Right lung (tissue), 10 donors: ENCODE measurements around the gene TAS2R13. TPM values are rescaled to one million over a fixed set of nuclear protein-coding genes. Genes with fewer than 3 reads are reported as not detected.

Experiments
- DNase-seq, 2 donors: peaks; one replicate each; pipeline ENCODE4 v3.0.0-alpha.2; 2013
- long read RNA-seq, 8 donors: transcript quantifications; one replicate each; lab custom pipeline, GENCODE V29; 2026
- polyA plus RNA-seq, 5 donors: library from polyadenylated mRNA; unstranded; fragments of 120-200 nt; gene quantifications; one replicate each; pipeline versions ENCODE4 v1.2.1 to v1.2.3, GENCODE V29; 2013; ENCODE audit warnings: inconsistent platforms in 1 of 5, low replicate concordance in 1 of 5; ENCODE audit not compliant: insufficient read length in 5 of 5, insufficient read depth in 1 of 5

Gene TAS2R13, protein sequence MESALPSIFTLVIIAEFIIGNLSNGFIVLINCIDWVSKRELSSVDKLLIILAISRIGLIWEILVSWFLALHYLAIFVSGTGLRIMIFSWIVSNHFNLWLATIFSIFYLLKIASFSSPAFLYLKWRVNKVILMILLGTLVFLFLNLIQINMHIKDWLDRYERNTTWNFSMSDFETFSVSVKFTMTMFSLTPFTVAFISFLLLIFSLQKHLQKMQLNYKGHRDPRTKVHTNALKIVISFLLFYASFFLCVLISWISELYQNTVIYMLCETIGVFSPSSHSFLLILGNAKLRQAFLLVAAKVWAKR
- polyA plus RNA-seq, result under 1 TPM in 3 of 5 donors, not detected in 2; 0.10 to 0.30 (median 0.14) TPM
- long read RNA-seq, donor 1, partial matches to known transcripts, result 0 of 1 reads
- long read RNA-seq, donor 1, other reads (novel, unspliced or antisense), result 0 of 1 reads
- long read RNA-seq, donor 2, result 0 reads
- long read RNA-seq, donor 3, result 0 reads
- long read RNA-seq, donor 4, result 0 reads
- long read RNA-seq, donor 5, result 0 reads
- long read RNA-seq, donor 6, result 0 reads
- long read RNA-seq, donor 7, partial matches to known transcripts, result 0 of 1 reads
- long read RNA-seq, donor 7, other reads (novel, unspliced or antisense), result 0 of 1 reads
- long read RNA-seq, donor 8, result 0 reads

DNA sequence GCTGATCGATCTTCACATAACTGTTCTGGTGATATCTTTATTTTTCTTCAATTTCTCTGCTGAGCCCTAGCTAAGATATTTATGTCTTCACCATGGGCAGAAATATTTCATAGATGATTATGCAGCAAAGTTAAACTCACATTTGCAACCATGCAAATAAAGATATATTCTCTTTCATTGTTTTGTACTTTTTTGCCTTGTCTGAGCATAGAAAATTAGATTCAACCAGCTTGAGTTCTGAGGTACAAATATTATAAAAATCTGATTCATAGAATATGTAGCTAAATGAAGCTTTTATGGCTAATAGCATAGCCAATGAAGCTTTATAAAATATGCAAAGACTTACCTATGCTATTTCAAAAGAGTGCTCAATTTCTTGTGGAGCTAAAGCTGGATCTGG is at the start of gene TAS2R13:
TAS2R13 (minus strand) TSS at position 101 of the 400 bp plus-strand sequence. CDS start 264 bp downstream, outside the sequence.
- no peak for DNase-seq

DNA sequence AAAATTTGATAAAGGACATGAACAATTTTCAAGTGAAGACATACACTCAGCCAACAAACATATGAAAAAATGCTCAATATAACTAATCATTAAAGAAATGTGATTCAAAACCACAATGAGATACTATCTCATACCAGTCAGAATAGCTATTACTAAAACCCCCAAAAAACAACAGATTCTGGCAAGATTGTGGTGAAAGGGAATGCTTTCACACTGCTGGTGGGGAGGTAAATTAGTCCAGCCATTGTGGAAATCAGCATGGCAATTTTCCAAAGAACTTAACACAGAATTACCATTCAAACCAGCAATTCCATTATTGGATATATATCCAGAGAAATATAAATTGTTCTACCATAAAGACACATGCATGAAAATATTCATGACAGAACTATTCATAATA is 48.4 kb upstream of the TAS2R13 start:
- DNase-seq, result no peak

DNA sequence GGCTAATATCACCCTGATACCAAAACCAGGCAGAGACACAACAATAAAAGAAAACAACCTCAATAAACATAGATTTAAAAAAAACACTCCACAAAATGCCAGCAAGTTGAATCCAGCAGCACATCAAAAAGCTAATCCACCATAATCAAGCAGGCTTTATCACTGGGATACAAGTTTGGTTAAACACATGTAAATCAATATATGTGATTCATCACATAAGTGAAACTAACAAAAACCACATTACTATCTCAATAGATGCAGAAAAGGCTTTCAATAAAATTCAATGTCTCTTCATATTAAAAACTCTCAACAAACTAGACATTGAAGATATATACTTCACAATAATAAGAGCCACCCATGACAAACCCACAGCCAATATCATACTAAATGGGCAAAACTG is 46.7 kb upstream of the TAS2R13 start:
- DNase-seq, result no peak

GRCh38 chr12:10952645-10953044 is 43.3 kb upstream of the TAS2R13 start:
- DNase-seq, result no peak

DNA sequence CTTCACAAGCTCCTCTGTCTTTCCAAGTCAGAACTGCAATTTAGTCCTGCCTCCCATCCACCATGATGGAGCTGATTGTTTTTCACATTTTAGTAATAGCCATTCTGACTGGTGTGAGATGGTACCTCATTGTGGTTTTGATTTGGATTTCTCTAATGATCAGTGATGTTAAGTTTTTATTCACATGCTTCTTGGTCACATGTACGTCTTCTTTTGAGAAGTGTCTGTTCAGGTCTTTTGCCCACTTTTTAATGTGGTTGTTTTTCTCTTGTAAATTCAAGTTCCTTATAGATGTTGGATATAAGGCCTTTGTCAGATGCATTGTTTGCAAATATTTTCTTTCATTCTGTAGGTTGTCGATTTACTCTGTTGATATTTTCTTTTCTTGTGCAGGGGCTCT is 33.8 kb upstream of the TAS2R13 start:
- DNase-seq, result no peak

DNA sequence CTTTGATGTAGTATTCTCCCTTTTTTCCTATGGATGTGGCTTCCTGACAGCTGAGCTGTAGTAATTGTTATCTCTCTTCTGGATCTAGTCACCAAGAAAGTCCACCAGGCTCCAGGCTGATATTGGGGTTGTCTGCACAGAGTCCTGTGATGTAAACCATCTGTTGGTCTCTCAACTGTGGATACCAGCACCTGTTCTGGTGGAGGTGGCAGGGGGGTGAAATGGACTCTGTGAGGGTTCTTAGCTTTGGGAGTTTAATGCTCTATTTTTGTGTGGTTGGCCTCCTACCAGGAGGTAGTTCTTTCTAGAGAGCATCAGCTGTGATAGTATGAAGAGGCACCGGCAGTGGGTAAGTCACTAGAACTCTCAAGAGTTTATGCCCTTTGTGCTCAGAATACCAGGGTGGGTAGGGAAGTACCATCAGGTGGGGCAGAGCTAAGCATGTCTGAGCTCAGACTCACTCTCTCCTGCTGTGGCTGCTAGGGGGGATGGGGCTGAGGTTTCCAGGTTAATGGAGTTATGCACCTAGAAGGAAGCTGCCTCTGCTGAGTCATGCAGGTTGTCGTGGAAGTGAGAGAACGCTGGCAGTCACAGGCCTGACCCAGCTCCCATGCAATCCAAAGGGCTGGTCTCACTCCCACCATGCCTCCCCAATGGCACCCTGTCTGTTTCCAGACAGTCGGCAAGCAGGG is 32.7 kb upstream of the TAS2R13 start:
- no peak for DNase-seq

DNA sequence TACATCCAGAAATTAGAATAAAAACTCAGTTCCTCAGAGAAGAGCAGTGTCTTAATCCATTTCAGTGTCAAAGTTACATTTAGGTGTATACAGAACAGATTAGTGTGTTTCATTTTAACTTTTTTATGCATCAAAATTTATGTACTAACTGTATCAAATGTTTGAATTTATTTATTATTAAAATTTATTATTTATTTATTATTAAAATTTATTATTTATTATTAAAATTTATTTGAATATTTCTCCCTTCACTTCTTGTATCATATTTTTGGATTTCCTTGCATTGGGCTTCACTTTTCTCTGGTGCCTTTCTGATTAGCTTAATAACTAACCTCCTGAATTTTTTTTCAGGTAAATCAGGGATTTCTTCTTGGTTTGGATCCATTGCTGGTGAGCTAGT is 32.0 kb upstream of the TAS2R13 start:
- no peak for DNase-seq

DNA sequence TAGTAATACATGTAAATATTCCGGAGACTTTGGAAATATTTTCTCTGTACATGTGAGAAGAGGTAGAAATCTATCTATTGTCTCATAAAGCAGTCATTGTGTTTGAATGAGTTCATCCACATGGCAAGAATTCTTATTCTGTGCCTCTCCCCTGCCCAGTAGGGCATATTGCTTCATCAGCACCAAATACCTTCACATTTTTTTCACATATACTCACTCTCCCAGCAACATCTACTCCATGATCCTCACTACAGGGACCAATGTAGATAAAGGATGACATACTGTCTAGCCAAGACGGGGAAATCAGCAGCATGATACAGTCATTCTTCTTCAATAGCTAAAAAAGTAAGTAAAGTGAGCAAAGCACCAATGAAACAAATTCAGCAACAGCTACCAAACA is 31.0 kb upstream of the TAS2R13 start:
- DNase-seq, result no peak

- DNase-seq, result no peak
Observed at GRCh38 chr12:10939163-10939562, 29.8 kb upstream of the TAS2R13 start, which contains the start of gene TAS2R14. TAS2R14 (minus strand) TSS chr12:10939263; CDS start chr12:10939207, 56 bp downstream.

- DNase-seq, result no peak
Observed at GRCh38 chr12:10936506-10936905, 27.1 kb upstream of the TAS2R13 start.

DNA sequence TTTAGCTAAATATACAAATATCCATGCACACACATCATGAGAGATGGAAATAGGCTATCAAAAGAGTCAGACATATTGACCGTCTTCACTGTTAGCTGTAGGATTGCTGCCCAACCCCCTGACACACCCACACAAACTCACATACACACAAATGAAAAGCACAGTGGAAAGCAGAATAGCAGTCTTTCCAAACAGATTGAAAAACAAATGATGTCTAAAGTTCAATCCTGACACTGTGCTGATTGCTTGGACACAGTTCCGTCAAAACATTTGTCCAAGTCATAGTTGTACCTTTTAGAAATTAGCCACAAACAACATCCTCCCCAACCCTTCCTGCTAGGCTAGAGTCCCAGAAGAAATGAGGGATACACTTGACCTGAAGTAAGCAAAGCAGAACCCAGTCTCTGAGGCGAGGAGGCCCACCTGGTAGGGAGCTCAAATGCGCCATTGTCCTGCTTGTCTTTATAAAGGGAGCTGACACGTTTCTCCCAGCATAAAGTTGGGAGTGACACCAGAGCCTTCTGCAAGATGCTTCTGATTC is 19.5 kb upstream of the TAS2R13 start, which contains the start of gene PRH2:
PRH2 (plus strand) TSS at position 491 of the 541 bp plus-strand sequence; CDS start at position 529, 38 bp downstream.
- no peak for DNase-seq

DNA sequence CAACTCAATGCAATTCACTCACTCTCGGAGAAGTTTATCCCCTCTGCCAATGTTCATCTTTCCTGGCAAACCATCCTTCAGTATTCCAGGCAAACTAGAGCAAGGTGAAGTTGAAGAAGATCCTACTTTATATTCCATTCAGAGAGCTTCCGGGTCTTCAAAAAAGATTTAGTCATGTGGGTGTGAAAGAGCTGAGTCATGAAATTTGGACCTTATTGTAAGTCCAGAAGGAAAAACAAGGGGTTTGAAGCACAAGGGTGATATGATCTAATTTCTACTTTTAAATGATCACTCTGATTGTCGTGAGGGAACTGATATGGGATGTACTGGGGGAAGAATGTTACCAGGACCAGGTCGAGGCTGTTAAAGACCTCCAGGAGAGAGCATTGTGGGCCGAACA is 16.9 kb upstream of the TAS2R13 start:
- no peak for DNase-seq

DNA sequence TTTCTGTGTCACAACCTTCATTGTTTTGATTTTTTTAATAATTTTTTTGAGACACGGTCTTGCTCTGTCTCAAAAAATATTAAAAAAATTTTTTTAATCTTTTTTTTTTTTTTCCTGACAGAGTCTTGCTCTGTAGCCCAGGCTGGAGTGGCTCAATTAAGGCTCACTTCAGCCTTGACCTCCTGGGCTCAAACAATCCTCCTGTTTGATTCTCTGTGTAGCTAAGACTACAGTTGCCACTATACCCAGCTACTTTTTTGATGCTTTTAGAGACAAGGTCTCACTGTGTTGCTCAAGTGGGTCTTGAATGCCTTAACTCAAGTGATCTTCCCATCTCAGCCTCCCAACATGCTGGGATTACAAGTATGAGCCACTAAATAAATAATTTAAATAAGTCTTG is 10.4 kb upstream of the TAS2R13 start:
- DNase-seq, result no peak

- no peak for DNase-seq
Observed at GRCh38 chr12:10910380-10910779, 1.0 kb upstream of the TAS2R13 start.

- DNase-seq, result no peak
Observed at GRCh38 chr12:10904686-10905085, 4.7 kb downstream of the TAS2R13 start.

DNA sequence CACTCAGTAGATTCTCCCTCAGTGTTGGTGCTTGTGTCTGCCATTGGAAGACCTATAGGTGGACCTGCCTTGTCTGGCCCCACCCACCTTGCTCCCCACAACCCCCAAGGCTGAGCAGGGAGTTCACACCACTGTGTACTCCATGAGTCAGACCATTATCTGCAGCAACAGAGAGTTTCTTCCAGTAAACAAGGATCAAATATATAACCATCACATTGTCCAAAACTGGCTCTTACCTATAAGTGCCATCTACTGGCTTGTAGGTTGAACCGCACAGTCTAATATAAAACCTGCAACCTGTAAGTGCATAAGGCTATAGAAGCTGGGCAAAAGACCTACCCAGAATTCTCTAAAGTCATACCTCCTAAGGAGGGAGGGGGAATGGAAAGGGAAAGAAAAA is 7.9 kb downstream of the TAS2R13 start:
- no peak for DNase-seq

- DNase-seq, result no peak
Observed at GRCh38 chr12:10900972-10901371, 8.4 kb downstream of the TAS2R13 start.

GRCh38 chr12:10900530-10900929 is 8.8 kb downstream of the TAS2R13 start:
- DNase-seq, result no peak

GRCh38 chr12:10896854-10897253 is 12.5 kb downstream of the TAS2R13 start:
- no peak for DNase-seq

DNA sequence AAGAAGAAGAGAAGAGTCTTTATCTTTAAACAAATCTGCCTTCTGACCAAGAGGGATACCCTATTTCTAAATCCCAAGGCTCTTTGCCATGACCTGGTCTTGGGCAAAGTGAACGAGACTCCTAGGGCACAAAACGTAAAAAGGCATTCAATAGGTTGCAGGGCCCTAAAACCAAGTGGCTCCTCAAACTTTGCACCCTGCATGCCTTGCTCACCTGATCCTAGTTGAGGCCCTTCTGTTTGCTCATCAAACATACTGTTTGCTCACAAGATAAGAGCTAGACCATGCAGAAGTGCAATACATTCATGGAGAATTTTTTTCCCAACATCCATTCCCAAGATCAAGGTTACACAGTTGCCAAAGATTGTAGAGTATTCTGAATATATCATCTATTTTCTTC is 17.4 kb downstream of the TAS2R13 start:
- no peak for DNase-seq

DNA sequence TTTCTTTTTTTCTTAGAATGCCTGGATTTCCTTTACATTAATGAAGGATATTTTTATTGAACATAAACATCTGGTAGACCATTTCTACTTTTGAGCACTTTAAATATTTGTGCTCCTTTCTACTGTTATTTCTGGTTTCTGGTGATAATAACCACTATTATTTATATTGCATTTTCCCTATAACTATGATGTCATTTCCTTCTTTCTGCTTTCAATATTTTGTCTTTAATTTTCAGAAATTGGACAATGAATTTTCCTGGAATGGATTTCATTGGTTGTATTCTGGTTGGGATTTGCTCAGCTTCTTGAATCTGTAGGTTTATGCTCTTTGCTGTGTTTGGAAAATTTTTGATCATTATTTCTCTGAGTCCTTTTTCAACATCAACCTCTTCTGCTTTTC is 20.1 kb downstream of the TAS2R13 start:
- DNase-seq, result no peak

DNA sequence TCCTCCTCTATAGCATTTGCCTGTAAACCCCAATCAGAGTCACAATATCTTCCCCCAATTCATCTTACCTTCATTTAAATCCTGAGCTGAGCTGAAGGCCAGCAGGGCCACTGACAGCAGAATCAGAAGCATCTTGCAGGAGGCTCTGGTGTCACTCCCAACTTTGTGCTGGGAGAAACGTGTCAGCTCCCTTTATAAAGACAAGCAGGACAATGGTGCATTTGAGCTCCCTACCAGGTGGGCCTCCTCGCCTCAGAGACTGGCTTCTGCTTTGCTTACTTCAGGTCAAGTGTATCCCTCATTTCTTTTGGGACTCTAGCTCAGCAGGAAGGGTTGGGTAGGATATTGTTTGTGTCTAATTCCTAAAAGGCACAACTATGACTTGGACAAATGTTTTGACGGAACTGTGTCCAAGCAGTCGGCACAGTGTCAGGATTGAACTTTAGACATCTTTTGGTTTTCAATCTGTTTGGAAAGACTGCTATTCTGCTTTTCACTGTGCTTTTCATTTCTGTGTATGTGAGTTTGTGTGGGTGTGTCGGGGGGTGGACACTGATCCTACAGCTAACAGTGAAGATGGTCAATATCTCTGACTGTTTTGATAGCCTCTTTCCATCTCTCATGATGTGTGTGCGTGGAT is 25.2 kb downstream of the TAS2R13 start, which contains the start of gene PRH1:
PRH1 (minus strand) TSS at position 170 of the 640 bp plus-strand sequence; CDS start at position 132, 38 bp downstream.
- DNase-seq, result no peak
